Frontal cortex (tissue), 4 donors: ENCODE data around the gene STK39. TPM values are rescaled to one million over a fixed set of nuclear protein-coding genes. Genes with fewer than 3 reads are reported as not detected.
A peak's percentile ranks its signal among the peaks of the same experiment; 100 is the strongest.
"Not testable (repeated sequence)": the region's sequence is repeated elsewhere in the genome, so short reads cannot be mapped to it uniquely, and the experiment has no call there.

Experiments
- DNase-seq, 2 donors: peaks; one replicate each; pipeline ENCODE4 v3.0.0; 2012; ENCODE audit warnings: low spot score in 2 of 2
- FAIRE-seq: peaks from 2 replicates; lab custom pipeline; 2012; peaks lifted over from hg19 to GRCh38; lab: Jason Lieb, UNC
- total RNA-seq: library from RNA; depleted of rRNA; stranded (reverse); fragments of >200 nt; gene quantifications from one replicate; pipeline ENCODE4 v1.2.3, GENCODE V29; 2014
- donor health status: control.
- donor health status: control.
- donor health status: control.

Gene STK39
- total RNA-seq, 1 donor from 2014 or later = 46.1 TPM

GRCh38 chr2:168146892-168147810 is 100.2 kb downstream of the STK39 start:
- DNase-seq = no peak
- FAIRE-seq = no peak

- DNase-seq = no peak
- no peak for FAIRE-seq
Observed at GRCh38 chr2:168145426-168146310, 101.7 kb downstream of the STK39 start.

- no peak for FAIRE-seq
- DNase-seq = no peak
Observed at GRCh38 chr2:168145011-168145410, 102.4 kb downstream of the STK39 start.

GRCh38 chr2:168143813-168144212 is 103.6 kb downstream of the STK39 start:
- DNase-seq (no peak), FAIRE-seq (no peak)

GRCh38 chr2:168140892-168141291 is 106.5 kb downstream of the STK39 start:
- FAIRE-seq = no peak

GRCh38 chr2:168139852-168140251 is 107.5 kb downstream of the STK39 start:
- DNase-seq = no peak
- no peak for FAIRE-seq

More at GRCh38 chr2:168140892-168141291, 106.5 kb downstream of the STK39 start:
- no peak for DNase-seq

GRCh38 chr2:168138901-168139300 is 108.5 kb downstream of the STK39 start:
- FAIRE-seq = no peak

GRCh38 chr2:168138374-168138773 is 109.0 kb downstream of the STK39 start:
- FAIRE-seq (no peak), DNase-seq (no peak)

More at GRCh38 chr2:168138901-168139300, 108.5 kb downstream of the STK39 start:
- no peak for DNase-seq

- DNase-seq (no peak), FAIRE-seq (no peak)
Observed at GRCh38 chr2:168137510-168138180, 109.8 kb downstream of the STK39 start.

GRCh38 chr2:168136392-168136977 is 110.9 kb downstream of the STK39 start:
- peak; percentile 93 for FAIRE-seq
- DNase-seq = no peak

GRCh38 chr2:168135630-168136029 is 111.8 kb downstream of the STK39 start:
- FAIRE-seq (no peak), DNase-seq (no peak)

GRCh38 chr2:168135121-168135520 is 112.3 kb downstream of the STK39 start:
- FAIRE-seq = no peak
- DNase-seq = no peak

GRCh38 chr2:168134485-168134884 is 112.9 kb downstream of the STK39 start:
- DNase-seq (no peak), FAIRE-seq (no peak)

- FAIRE-seq = no peak
- DNase-seq = no peak
Observed at GRCh38 chr2:168132389-168132788, 115.0 kb downstream of the STK39 start.

- FAIRE-seq (no peak), DNase-seq (no peak)
Observed at GRCh38 chr2:168130346-168130745, 117.0 kb downstream of the STK39 start.

GRCh38 chr2:168127371-168127770 is 120.0 kb downstream of the STK39 start:
- DNase-seq (no peak), FAIRE-seq (no peak)

- FAIRE-seq, DNase-seq: not testable (repeated sequence)
Observed at GRCh38 chr2:168122210-168122609, 125.2 kb downstream of the STK39 start.

GRCh38 chr2:168120730-168121129 is 126.7 kb downstream of the STK39 start:
- DNase-seq = no peak
- no peak for FAIRE-seq

- DNase-seq = no peak
- no peak for FAIRE-seq
Observed at GRCh38 chr2:168120310-168120709, 127.1 kb downstream of the STK39 start.
